ENCODE results near the gene MCEMP1.

MCEMP1 gene

DNA sequence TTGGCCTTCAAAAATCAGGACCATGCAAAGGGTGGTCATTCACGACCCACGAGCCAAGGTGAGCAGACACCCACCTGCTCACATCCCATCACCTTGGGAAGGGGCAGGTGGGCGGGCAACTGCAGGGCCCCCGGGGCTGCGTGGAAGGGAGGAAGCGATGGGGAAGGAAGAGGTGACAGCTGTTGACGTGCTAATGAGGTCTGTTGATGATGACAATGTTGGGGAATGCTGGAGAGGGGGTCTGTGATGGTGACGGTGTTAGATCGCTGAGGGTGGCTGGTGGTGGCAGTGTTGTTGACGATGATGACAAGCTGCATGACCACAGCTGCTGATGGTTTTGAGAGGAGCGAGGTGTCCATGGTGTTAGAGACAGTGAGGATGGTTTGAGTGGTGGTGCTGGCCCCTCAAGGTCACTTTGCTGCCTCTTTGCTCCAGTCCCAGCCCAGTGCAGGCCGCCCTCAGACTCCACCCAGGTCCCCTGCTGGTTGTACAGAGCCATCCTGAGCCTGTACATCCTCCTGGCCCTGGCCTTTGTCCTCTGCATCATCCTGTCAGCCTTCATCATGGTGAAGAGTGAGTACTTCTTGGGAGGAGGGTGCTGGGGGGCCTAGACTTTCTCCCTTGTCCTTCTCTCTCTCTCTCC, 900 bp downstream of the MCEMP1 start:
- H3K79me2 ChIP-seq (ENCODE audit: insufficient read depth, low read length): 0 out of 2 replicates have a peak, but pooled peaks cover 6% of the 10 kb centered on the region
- no peak overlapping the region for H3K27ac ChIP-seq (ENCODE audit: low read depth, low read length)

DNA sequence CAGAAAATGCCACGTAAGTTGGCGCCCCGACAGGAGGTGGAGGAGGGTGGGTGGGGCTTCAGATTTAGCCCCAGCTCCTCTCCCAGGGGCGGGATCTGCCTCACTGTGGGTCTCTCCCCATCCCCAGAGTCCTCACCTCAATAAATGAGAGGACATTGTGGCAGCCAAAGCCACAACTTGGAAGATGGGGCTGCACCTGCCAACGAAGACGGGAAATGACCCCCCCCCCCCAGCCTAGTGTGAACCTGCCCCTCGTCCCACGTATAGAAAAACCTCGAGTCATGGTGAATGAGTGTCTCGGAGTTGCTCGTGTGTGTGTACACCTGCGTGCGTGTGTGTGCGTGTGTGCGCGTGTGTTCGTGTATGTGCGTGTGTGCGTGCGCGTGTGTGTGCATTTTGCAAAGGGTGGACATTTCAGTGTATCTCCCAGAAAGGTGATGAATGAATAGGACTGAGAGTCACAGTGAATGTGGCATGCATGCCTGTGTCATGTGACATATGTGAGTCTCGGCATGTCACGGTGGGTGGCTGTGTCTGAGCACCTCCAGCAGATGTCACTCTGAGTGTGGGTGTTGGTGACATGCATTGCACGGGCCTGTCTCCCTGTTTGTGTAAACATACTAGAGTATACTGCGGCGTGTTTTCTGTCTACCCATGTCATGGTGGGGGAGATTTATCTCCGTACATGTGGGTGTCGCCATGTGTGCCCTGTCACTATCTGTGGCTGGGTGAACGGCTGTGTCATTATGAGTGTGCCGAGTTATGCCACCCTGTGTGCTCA, 2.3 kb downstream of the MCEMP1 start:
- Histone ChIP-seq H3K9ac (ENCODE audit: low read length) (no peak overlapping the region), H3K79me2 (ENCODE audit: insufficient read depth, low read length) (0 out of 2 replicates have a peak, but pooled peaks cover 6% of the 10 kb centered on the region), H3K4me3 (ENCODE audit: insufficient read depth, low read length, poor library complexity, severe bottlenecking) (no peak overlapping the region), H3K9me3 (ENCODE audit: insufficient read depth, low read length) (no peaks in the 10 kb centered on the region), H2AFZ (ENCODE audit: low read depth, low read length, severe bottlenecking) (no peak overlapping the region), H3K27ac (ENCODE audit: low read depth, low read length) (no peak overlapping the region), H3K36me3 (ENCODE audit: low read length) (no peaks in the 10 kb centered on the region), H3K4me2 (ENCODE audit: low read depth, low read length, poor library complexity, severe bottlenecking) (no peak overlapping the region), H4K20me1 (ENCODE audit: low read depth, low read length) (no peaks in the 10 kb centered on the region), H3F3A (ENCODE audit: insufficient read depth) (no peaks in the 10 kb centered on the region), H3K9me2 (replicated peaks; ENCODE audit: insufficient read depth, low read length) (no peaks in the 10 kb centered on the region), H3K27me3 (ENCODE audit: low read length) (no peaks in the 10 kb centered on the region)
- no peak for TF ChIP-seq EZH2phosphoT487 (conservative IDR thresholded peaks at IDR 0.05; ENCODE audit: low read length)
- TF ChIP-seq, protein P1, sequence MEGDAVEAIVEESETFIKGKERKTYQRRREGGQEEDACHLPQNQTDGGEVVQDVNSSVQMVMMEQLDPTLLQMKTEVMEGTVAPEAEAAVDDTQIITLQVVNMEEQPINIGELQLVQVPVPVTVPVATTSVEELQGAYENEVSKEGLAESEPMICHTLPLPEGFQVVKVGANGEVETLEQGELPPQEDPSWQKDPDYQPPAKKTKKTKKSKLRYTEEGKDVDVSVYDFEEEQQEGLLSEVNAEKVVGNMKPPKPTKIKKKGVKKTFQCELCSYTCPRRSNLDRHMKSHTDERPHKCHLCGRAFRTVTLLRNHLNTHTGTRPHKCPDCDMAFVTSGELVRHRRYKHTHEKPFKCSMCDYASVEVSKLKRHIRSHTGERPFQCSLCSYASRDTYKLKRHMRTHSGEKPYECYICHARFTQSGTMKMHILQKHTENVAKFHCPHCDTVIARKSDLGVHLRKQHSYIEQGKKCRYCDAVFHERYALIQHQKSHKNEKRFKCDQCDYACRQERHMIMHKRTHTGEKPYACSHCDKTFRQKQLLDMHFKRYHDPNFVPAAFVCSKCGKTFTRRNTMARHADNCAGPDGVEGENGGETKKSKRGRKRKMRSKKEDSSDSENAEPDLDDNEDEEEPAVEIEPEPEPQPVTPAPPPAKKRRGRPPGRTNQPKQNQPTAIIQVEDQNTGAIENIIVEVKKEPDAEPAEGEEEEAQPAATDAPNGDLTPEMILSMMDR (IDR thresholded peaks at IDR 0.05; ENCODE audit: insufficient read depth, low read length, poor library complexity, severe bottlenecking): peak; percentile 37

More for the DNA sequence above, 900 bp downstream of the MCEMP1 start:
- no peak overlapping the region for H3K4me3 ChIP-seq (ENCODE audit: insufficient read depth, low read length, poor library complexity, severe bottlenecking)
- H2AFZ ChIP-seq (ENCODE audit: low read depth, low read length, severe bottlenecking): no peak overlapping the region
- no peaks in the 10 kb centered on the region for H3K9me3 ChIP-seq (ENCODE audit: insufficient read depth, low read length)
- no peaks in the 10 kb centered on the region for H3K9me2 ChIP-seq (replicated peaks; ENCODE audit: insufficient read depth, low read length)
- H4K20me1 ChIP-seq (ENCODE audit: low read depth, low read length): no peaks in the 10 kb centered on the region
- no peak overlapping the region for H3K4me2 ChIP-seq (ENCODE audit: low read depth, low read length, poor library complexity, severe bottlenecking)
- no peaks in the 10 kb centered on the region for H3F3A ChIP-seq (ENCODE audit: insufficient read depth)
- no peaks in the 10 kb centered on the region for H3K36me3 ChIP-seq (ENCODE audit: low read length)
- H3K9ac ChIP-seq (ENCODE audit: low read length): no peak overlapping the region
- H3K27me3 ChIP-seq (ENCODE audit: low read length): no peaks in the 10 kb centered on the region
- TF ChIP-seq EZH2phosphoT487 (conservative IDR thresholded peaks at IDR 0.05; ENCODE audit: low read length): no peak
- TF ChIP-seq, protein P1 (IDR thresholded peaks at IDR 0.05; ENCODE audit: insufficient read depth, low read length, poor library complexity, severe bottlenecking): no peak

DNA sequence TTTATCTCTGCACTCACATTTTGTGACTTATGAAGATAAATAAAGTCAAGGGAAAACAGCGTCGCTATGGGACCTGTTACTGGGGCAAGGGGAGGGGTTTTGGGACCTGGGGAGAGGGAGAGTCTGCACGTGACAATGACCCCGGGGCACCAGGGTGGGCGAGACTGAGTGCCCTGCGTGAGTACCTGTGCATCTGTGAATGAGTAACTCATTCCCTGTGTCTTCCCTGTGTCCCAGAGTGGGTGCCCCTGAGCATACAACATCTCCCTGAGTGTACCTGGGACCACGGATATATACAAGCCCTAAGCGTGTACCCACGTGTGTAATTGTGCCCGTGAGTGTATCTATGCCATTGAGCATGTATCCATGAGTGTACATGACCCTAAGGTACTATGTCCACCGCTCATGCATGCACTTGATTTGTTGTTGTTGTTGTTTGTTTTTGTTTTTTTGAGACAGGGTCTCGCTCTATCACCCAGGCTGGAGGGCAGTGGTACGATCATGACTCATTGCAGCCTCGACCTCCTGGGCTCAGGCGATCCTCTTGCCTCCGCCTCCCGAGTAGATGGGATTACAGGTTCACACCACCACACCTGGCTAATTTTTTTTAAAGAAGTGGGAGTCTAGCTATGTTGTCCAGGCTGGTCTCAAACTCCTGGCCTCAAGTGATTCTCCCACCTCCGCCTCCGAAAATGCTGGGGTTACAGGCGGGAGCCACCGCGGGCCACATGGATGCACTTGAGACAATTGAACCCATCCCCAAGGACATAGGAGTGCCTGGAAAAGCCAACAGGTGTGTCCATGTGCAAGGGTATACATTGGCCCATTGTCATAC, 3.1 kb downstream of the MCEMP1 start:
- no peak for TF ChIP-seq EZH2phosphoT487 (conservative IDR thresholded peaks at IDR 0.05; ENCODE audit: low read length)
- TF ChIP-seq, protein P1 (IDR thresholded peaks at IDR 0.05; ENCODE audit: insufficient read depth, low read length, poor library complexity, severe bottlenecking): no peak
- Histone ChIP-seq H3K9me2 (replicated peaks; ENCODE audit: insufficient read depth, low read length) (no peaks in the 10 kb centered on the region), H3K79me2 (ENCODE audit: insufficient read depth, low read length) (0 out of 2 replicates have a peak, but pooled peaks cover 6% of the 10 kb centered on the region), H2AFZ (ENCODE audit: low read depth, low read length, severe bottlenecking) (peak overlapping the region; percentile 90), H3K9ac (ENCODE audit: low read length) (peak overlapping the region; percentile 93), H3K4me2 (ENCODE audit: low read depth, low read length, poor library complexity, severe bottlenecking) (peak overlapping the region; percentile 76), H3K27me3 (ENCODE audit: low read length) (no peaks in the 10 kb centered on the region), H4K20me1 (ENCODE audit: low read depth, low read length) (no peaks in the 10 kb centered on the region), H3F3A (ENCODE audit: insufficient read depth) (no peaks in the 10 kb centered on the region), H3K9me3 (ENCODE audit: insufficient read depth, low read length) (no peaks in the 10 kb centered on the region), H3K4me3 (ENCODE audit: insufficient read depth, low read length, poor library complexity, severe bottlenecking) (peak overlapping the region; percentile 38), H3K36me3 (ENCODE audit: low read length) (no peaks in the 10 kb centered on the region), H3K27ac (ENCODE audit: low read depth, low read length) (no peak overlapping the region)

Data from SU-DHL-6 (cell line).